HG02763 (cell line): ENCODE measurements around the gene ZNF358.

Experiments
- ATAC-seq: cut with Tn5 transposase; IDR thresholded peaks from one replicate; pipeline ENCODE4 v1.9.1; 2021; ENCODE audit warnings: mild to moderate bottlenecking, moderate library complexity; ENCODE audit not compliant: unreplicated experiment

The ZNF358 gene

DNA sequence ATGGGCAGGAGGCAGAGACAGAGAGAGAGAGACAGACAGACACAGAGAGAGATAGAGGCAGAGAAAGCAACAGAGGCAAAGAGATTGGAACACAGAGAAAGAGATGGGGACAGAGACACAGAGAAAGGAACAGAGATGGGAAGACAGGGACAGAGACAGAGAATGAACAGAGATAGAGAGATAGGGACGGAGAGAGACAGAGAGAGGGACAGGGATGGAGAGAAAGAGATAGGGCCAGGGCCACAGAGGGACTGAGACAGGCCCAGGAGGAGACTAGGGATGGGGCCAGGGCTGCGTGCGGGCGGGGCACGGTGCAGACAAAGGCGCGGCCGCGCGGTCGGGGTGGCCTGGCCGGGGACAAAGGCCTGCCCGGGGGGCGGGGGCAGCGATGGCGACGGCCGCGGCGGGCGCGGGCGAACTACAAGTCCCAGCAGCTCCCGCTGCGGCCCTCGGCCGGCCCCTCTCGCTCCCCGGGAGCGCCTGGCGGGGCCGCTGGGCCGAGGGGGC lies at the start of gene ZNF358:
Gene ZNF358, plus strand, starts transcription at position 459 of the 507 bp plus-strand sequence. CDS start 3,140 bp downstream, outside the sequence.
- ATAC-seq, result no peak

DNA sequence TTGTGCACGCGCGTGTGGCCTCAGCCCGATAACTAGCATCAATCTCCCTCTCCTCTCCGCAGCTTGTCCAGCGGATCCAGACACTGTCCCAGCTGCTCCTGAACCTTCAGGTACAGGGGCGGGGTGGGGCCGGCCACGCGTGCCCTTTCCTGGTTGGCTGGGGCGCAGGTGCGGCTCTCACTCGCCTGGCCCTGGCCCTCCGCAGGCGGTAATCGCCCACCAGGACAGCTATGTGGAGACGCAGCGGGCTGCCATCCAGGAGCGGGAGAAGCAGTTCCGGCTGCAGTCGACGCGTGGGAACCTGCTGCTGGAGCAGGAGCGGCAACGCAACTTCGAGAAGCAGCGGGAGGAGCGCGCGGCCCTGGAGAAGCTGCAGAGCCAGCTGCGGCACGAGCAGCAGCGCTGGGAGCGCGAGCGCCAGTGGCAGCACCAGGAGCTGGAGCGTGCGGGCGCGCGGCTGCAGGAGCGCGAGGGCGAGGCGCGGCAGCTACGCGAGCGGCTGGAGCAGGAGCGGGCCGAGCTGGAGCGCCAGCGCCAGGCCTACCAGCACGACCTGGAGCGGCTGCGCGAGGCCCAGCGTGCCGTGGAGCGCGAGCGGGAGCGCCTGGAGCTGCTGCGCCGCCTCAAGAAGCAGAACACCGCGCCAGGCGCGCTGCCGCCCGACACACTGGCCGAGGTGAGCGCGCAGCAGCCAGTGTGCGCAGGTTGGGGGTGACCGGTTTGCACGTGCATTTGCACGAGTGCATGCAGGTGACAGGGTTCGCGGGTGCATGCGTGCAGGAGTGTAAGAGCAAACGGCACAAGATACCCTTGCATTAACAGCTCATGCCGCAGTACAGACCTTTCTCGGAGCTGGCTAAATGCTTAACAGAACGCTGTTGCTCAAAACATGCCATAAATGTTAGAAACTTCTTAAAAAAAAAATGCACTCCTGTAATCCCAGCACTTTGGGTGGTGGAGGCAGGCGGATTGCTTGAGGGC lies 48.6 kb upstream of the ZNF358 start:
- no peak for ATAC-seq

DNA sequence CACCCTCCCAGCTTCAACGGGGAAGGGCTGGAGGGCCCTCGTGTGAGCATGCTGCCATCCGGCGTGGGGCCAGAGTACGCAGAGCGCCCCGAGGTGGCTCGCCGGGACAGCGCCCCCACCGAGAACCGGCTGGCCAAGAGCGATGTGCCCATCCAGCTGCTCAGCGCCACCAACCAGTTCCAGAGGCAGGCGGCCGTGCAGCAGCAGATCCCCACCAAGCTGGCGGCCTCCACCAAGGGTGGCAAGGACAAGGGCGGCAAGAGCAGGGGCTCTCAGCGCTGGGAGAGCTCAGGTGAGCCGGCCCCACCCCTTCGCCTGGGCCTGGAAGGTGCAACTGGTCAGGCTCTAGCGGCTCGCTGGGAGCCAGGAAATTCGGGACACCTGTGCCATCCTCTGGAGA lies 47.1 kb upstream of the ZNF358 start:
- ATAC-seq, result no peak

DNA sequence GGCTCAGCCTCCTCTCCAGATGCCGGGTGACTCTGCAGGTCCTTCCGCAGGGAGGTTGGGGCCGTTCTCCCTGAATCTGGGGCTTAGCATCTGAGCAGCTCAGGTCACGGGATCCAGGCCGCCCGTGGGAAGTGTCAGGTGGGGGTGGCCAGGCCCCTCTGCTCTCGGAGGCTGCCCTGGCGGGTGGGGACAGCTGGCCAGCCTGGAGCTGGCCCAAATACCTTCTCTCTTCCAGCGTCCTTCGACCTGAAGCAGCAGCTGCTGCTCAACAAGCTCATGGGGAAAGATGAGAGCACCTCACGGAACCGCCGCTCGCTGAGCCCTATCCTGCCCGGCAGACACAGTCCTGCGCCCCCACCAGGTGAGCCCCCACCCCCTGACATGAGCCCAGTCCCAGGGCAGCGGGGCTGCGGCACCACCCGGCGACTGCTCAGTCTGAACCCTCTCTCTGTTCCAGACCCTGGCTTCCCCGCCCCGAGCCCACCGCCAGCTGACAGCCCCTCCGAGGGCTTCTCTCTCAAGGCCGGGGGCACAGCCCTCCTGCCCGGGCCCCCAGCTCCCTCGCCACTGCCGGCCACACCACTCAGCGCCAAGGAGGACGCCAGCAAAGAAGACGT lies 46.1 kb upstream of the ZNF358 start:
- ATAC-seq, result no peak

DNA sequence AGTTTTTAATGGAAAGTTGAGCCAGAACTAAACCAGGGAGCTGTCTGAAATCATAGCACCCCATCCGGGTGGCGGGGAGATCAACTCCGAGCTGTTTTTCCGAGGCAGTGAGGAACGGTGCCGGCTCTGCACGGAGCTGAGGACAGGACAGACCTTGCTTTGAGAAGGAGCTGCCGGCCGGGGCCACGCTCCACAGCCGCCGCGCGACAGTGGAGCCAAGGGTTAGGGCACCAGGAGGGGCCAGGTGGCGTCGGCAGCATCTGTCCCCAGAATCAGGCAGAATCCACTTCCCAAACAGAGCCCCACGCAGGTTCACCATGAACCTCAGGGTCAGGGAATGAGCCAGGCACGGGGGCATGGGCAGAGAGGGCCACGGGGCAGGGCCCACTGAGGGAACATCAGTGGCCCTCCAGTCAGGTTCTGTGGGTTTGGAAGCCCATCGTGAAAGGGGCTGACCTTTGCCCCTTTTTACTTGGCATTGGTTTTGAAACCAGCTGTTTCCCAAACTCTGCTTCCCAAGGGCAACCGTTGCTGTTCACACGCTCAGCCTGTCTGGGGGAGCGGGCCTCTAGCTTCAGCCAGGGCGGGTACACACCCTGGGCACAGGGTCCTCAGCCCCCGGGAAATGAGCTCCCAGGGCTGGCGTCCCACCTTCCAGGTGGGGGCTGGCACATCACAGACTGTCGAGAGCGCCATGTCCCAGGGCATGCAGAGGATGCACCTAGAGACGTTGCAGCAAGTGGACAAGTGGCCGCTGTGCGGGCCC lies 45.2 kb upstream of the ZNF358 start:
- ATAC-seq, result no peak

DNA sequence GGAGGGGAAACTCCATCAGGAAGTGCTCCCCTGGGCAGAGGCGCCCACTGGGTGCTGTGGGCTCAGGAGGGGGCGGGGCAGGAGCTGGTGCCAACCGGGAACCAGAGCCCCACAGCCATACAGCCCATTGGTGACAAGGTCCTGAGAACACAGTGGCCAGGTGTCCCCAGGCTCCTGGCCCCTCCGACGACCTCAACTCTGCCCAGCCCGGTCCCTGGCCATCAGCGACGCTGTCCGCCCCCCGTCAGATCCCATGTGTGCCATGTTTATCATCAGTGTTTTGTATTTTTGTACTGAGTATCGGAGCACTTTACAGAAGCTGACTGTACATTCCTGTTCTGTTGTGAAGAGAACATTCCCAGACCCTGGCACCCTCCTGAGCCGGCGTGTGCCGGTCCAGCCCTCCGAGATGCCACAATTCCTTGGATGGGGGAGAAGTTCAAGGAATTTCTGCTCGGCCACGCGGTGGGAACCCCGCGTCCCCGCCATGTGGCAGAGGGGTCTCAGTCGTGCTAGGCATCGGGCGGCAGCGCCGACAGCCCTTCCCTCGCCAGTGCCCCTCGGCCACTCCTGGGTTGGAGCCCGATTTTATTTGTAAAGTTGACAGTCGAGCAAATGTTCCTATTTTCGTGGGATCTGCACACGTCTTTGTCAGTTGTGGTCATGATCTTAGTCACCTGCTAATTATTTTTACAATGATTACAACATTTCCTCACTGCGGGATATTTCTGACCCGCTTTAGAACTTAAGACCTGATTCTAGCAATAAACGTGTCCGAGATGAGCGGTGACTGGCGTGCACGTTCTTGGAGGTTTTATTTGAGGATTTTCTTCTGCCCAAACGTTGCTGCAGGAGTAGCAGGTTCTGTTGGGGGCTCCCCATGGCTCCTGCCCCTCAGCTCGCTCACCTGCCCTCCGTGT lies 43.9 kb upstream of the ZNF358 start:
- ATAC-seq, result no peak

DNA sequence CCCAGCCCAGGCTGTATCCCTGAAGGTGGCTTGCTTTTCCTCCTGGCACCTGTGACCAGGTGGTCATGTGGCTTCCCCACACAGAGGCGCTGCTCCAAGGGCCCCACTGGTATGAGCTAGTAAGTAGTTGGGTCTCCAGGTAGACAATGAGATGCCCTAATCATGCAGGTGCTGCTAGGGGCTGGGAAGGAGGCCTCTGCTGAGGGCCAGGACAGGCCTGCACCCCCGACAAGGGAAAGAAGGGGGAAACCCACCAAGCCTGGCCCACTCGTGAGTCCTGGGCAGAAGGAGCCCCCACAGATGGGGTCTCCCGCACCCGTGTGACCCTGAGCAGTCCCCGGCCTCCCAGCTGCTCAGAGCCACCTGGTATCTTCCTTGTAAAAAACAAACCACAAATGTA lies 40.2 kb upstream of the ZNF358 start:
- no peak for ATAC-seq

DNA sequence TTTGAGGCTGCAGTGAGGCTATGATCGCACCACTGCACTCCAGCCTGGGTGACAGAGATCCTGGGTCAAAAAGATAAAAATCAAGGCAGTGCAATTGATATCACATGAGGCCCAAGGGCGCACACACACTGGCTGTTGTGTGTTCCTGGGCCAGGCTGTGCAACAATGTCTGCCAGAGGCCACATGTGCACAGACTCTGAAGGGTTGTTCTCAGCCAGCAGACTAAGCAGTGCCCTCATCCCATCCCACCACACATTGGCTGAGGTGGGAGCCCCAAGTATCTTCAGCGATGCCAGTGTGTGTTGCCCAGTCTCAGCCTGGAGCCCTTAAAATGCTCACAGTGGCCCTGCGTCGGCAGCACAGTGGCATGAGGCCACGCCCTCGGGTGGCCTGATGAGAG lies 39.7 kb upstream of the ZNF358 start:
- no peak for ATAC-seq

DNA sequence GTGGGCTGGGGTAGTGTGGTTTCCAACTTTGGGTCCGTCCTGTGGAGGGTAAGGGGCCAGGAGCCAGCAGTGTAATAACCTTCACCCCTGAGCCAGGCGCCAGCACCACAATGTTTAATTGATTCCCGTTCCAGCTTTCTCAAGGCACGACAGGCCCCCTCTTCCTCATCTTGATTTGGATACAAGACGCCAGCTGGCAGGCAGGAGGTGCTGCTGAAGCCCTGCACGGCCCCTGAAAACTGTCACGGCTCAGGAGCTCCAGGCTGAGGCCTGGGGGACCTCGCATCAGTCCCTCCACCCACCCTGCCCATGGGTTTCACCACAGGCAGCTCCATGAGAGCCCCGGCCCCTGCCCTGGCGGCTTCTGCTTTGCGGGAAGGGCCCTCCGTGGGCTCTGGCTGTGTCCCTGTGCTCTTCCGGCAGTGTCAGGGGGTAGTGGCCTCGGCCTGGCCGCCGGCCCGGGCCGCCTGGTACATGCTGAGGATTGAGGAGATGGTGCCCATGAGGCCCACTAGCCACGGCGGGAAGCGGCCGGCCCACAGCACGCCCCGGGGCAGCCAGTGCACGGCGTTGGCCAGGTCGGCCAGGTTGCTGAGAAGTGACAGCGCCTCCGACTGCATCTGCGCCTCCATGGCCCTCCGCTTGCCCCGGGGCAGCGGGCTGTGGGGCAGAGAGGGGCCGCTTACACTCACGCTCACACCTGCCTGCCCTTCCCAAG lies 39.0 kb upstream of the ZNF358 start:
- ATAC-seq, result no peak

DNA sequence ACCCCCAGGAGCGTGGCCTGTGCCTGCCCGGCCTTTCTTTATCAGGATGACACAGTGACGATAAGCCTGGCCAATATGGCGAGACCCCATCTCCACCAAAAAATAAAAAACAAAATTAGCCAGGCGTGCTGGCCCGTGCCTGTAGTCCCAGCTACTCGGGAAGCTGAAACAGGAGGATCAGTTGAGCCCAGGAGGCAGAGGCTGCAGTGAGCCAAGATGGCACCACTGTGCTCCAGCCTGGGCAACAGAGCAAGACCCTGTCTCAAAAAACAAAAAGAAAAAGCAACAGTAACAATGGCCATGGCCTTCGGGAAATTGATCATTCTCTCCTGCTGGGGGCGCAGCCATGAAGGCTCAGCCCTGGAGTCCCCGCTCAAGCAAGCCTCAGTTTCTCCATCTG lies 38.1 kb upstream of the ZNF358 start:
- no peak for ATAC-seq

DNA sequence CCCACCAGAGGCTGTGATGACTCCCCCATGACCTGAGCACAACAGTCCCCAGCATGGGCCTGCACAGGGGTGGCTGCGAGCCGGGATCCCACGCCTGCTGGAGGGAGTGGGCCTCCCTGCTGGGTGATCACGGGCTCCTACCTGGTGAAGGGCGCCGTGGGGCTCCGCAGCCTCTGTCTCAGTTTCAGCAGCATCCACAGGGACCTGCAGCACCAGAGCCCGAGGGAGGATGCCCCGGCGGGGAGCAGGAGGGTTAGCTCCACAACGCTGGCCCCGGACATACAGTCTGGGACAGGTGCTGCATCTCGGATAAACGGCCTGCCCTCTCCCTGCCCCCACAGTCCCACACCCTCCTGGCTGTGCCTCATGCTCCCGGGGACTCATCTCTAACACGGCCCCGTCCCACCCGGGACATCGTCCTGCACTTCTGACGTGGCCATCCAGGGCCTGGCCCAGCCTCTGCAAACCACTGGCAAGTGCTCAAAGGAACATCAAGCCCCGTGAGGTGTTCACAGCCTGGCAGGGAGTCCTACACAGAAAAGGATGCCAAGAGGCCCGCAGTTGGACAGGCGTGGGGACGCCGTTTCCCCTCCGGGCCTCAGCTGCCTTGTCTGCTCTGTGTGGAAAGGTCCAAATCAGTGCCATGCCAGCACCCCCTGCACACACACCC lies 37.6 kb upstream of the ZNF358 start:
- ATAC-seq, result no peak

DNA sequence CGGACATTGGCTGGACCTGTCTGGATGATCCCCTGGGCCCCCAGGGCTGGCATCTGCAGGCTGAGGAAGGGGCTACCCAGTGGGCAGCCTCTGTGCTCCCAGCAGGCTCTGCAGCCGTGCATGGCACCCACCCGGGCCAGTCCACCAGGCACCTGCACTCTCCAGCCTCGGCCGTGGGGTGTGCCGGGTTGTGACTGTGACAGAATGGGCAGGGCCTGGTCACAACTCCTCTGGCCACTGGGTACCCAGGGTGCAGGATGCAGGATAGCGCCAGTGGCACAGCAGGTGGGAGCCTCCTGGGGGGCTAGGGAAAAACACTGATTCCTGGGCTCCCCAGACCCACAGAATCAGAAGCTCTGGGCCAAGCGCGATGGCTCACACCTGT lies 37.1 kb upstream of the ZNF358 start:
- no peak for ATAC-seq

DNA sequence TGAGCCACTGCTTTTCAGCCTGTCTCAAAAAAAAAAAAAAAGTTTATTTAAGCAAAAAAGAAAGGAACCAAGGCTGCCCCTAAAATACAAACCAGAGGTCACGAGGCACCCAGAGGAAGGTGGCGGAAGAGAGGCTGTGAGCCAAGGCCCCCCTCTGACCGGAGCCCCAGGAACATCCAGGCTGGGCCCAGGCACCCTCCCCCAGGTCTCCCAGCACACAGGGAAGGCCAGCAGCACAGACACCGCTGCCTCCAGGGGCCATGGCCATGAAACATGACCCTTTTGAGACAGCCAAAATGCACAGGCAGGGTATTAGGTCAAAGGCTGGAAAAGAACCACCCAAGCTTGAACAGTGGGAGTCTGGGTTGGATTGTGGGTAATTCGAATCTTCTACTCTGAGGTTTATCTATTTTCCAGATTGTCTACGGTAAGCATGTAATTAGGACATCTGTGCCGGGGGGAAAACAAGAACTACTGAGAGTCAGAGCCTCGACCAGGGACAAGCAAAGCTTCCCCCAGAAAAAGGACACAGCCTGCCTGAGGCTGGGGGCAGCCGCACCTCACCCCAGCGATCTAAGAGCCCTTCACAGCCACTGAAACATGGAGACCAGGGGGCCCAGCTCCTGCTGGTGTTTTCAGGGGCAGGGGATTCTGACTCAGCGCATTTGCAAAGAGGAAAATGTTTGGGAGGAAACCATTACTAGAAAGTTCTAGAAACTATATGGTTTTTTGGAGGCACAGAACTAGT lies 35.5 kb upstream of the ZNF358 start:
- no peak for ATAC-seq

DNA sequence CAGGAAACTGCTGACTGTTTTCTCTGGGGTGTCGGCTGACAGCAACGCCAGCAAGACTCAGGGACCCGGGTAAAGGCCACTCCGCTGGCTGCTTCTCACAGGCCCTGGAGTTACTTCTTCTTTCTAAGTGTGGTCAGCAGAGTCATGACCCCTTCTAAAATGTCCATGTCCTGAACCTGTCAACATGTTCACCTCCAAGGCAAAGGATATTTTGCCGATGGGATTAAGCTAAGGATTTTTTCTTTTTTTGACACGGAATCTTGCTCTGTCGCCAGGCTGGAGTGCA lies 35.0 kb upstream of the ZNF358 start:
- ATAC-seq, result no peak

DNA sequence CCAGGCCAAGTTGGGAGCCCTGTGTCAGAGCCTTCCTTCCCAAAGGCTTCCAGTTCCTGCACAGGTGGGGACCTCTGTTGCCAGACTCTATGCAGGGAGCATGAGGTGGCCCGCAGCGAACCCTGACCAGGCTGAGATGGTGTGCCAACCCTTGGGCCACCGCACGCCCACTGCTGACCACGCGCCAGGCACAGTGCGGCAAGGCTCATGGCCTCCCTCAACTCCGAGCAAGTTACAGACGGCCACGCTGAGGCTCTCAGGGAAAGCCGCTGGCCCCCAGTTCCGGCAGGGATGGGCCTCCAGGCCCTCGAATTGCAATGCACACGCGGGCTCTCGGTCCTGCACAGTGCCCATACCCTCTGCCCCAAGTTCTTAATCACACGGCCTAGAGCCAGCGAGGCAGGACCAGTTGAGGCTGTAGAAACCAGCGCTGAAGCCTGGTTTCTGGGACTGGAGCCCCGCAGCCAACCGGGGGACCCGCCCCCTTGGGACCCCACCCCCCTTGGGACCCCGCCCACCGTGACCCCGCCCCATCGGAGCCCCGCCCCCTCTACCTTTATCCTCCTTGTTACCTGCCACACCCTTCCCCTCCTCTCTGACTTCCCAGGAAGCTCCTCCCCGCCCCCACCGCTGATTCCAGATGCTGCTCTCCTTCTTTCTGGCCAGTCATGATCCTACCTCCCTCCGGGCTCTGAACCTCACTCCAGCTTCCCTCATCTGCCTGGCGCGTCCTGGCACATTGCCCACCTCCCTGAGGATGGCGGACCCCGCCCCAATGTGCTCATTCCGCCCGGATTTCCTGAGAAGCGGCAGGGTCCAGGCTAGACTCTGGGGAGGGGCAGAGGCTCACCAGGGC lies 33.1 kb upstream of the ZNF358 start:
- no peak for ATAC-seq

DNA sequence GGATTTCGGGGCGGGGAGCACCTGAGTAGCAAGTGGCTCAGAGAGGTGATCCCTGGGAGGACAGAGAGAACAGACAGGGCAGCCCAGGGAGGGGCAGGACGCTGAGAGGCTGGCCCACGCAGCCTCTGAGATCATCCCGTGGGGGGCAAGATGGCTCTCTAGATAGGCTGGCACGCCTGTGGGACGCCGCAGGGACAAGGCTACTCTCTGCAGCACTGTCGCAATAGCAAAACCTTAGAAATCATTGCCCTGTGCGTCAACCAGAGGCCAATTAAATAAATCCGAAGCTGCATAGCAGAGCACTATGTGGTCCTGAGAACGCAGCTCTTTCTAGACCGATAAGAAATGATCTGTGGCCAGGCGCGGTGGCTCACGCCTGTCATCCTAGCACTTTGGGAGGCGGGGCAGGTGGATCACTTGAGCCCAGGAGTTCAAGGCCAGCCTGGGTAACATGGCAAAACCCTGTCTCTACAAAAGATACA lies 32.1 kb upstream of the ZNF358 start:
- no peak for ATAC-seq

DNA sequence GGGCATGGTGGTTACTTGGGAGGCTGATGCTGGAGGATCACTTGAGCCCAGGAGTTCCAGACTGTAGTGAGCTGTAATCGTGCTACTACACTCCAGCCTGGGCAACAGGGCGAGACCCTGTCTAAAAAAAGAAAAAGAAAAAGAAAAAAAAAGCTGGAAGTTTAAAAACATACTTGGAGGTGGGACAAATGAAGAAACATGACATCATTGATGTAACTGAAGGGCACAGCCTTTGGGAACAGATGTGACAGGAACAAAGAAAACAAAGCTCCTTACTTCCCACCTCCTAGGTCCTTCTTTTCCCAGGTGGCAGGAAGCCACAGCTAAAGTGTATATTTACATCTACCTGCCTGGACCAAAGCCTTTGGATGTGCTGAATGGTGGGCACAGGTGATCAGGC lies 29.0 kb upstream of the ZNF358 start:
- no peak for ATAC-seq
